Breast epithelium (tissue), 4 donors: ENCODE measurements around the gene SCYL1. TPM values are rescaled to one million over a fixed set of nuclear protein-coding genes. Genes with fewer than 3 reads are reported as not detected.
A peak's percentile ranks its signal among the peaks of the same experiment; 100 is the strongest.

Source experiments
- DNase-seq, 2 donors: peaks; one replicate each; pipeline ENCODE4 v3.0.0-alpha.2; 2019; ENCODE audit warnings: low spot score in 2 of 2
- H3K27ac ChIP-seq, 2 donors: fragments of 200-600 bp; sonication (generic) in 1 of 2; one replicate each; pipeline ENCODE4 v1.5.1; 2016 to 2019; ENCODE audit warnings: mild to moderate bottlenecking in 1 of 2
- H3K27me3 ChIP-seq, 2 donors: fragments of 200-600 bp; sonication (generic) in 1 of 2; one replicate each; pipeline versions ENCODE4 v1.5.1 to v1.6.0; 2017 to 2019; ENCODE audit warnings: control low read depth in 1 of 2, mild to moderate bottlenecking in 1 of 2
- H3K36me3 ChIP-seq: fragments of 200-600 bp; one replicate; pipeline ENCODE4 v1.5.1; 2019
- H3K4me1 ChIP-seq, 2 donors: fragments of 200-600 bp; sonication (generic); one replicate each; pipeline ENCODE4 v1.5.1; 2016 to 2019; ENCODE audit warnings: control low read depth in 1 of 2
- H3K4me3 ChIP-seq, 3 donors: fragments of 200-600 bp; sonication (generic); 1 replicate in 2 of 3; 2 replicates in 1 of 3; pipeline ENCODE4 v1.5.1; 2016 to 2019; ENCODE audit warnings: mild to moderate bottlenecking in 3 of 3, moderate library complexity in 2 of 3
- H3K9me3 ChIP-seq, 2 donors: fragments of 200-600 bp; sonication (generic) in 1 of 2; one replicate each; pipeline ENCODE4 v1.5.1; 2016 to 2019; ENCODE audit warnings: control low read depth in 1 of 2
- CTCF ChIP-seq, 3 donors: fragments of 450-650 bp; IDR thresholded peaks; one replicate each; pipeline ENCODE4 v1.5.1; 2016 to 2017; ENCODE audit warnings: antibody characterized with exemption in 3 of 3, mild to moderate bottlenecking in 3 of 3, moderate library complexity in 3 of 3
- POLR2A ChIP-seq: fragments of 450-650 bp; IDR thresholded peaks from one replicate; pipeline ENCODE4 v1.6.1; 2016; ENCODE audit warnings: antibody characterized with exemption, mild to moderate bottlenecking, moderate library complexity
- POLR2AphosphoS5 ChIP-seq, 3 donors: sonication (generic); formaldehyde crosslinking; IDR thresholded peaks; one replicate each; pipeline ENCODE4 v1.6.1; 2017; ENCODE audit warnings: antibody characterized with exemption in 3 of 3
- intact Hi-C: fragments of 100-400 bp; cut with DNase I; formaldehyde crosslinking; loops from one replicate; pipeline ENCODE4 v1.15.1; 2023; ENCODE audit warnings: low total_unique reads
- total RNA-seq, 3 donors: library from RNA; depleted of rRNA; stranded (reverse); fragments of >200 nt; gene quantifications; one replicate each; pipeline ENCODE4 v1.1.0, GENCODE V29; 2016

Gene SCYL1
- total RNA-seq, 3 donors from 2014 or later: 74.1 to 83.4 (median 83.2) TPM

DNA sequence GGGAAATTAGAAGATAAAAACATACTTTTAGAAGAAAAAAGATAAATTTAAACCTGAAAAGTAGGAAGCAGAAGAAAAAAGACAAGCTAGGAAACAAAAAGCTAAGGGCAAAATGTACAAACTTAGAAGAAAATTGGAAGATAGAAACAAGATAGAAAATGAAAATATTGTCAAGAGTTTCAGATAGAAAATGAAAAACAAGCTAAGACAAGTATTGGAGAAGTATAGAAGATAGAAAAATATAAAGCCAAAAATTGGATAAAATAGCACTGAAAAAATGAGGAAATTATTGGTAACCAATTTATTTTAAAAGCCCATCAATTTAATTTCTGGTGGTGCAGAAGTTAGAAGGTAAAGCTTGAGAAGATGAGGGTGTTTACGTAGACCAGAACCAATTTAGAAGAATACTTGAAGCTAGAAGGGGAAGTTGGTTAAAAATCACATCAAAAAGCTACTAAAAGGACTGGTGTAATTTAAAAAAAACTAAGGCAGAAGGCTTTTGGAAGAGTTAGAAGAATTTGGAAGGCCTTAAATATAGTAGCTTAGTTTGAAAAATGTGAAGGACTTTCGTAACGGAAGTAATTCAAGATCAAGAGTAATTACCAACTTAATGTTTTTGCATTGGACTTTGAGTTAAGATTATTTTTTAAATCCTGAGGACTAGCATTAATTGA, 25.0 kb upstream of the SCYL1 start:
- Histone ChIP-seq H3K9me3 (no peaks in the 10 kb centered on the region), H3K27me3 (no peaks in the 10 kb centered on the region), H3K4me1 (peaks cover 0 to 9% of the 10 kb centered on the region in 2 donors), H3K36me3 (no peaks in the 10 kb centered on the region), H3K4me3 (peak overlapping the region; percentile 68 to 91 (median 72)), H3K27ac (peak overlapping the region; percentile 98 to 100)
- intact Hi-C loops: no loop called here
- TF ChIP-seq CTCF (IDR thresholded peaks at IDR 0.05) (no peak), POLR2AphosphoS5 (IDR thresholded peaks at IDR 0.05) (no peak)
- DNase-seq: no peak

DNA sequence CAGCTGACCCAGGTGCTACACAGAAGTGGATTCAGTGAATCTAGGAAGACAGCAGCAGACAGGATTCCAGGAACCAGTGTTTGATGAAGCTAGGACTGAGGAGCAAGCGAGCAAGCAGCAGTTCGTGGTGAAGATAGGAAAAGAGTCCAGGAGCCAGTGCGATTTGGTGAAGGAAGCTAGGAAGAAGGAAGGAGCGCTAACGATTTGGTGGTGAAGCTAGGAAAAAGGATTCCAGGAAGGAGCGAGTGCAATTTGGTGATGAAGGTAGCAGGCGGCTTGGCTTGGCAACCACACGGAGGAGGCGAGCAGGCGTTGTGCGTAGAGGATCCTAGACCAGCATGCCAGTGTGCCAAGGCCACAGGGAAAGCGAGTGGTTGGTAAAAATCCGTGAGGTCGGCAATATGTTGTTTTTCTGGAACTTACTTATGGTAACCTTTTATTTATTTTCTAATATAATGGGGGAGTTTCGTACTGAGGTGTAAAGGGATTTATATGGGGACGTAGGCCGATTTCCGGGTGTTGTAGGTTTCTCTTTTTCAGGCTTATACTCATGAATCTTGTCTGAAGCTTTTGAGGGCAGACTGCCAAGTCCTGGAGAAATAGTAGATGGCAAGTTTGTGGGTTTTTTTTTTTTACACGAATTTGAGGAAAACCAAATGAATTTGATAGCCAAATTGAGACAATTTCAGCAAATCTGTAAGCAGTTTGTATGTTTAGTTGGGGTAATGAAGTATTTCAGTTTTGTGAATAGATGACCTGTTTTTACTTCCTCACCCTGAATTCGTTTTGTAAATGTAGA, 24.3 kb upstream of the SCYL1 start:
- Histone ChIP-seq H3K4me3 (peak overlapping the region; percentile 68 to 91 (median 72)), H3K4me1 (peaks cover 4 to 9% of the 10 kb centered on the region in 2 donors), H3K27me3 (no peaks in the 10 kb centered on the region), H3K36me3 (no peaks in the 10 kb centered on the region), H3K27ac (peak overlapping the region; percentile 95 to 98), H3K9me3 (no peaks in the 10 kb centered on the region)
- no peak for DNase-seq
- intact Hi-C loops: no loop called here
- TF ChIP-seq POLR2A: peak; percentile 65
- TF ChIP-seq CTCF (IDR thresholded peaks at IDR 0.05): no peak
- TF ChIP-seq POLR2AphosphoS5 (IDR thresholded peaks at IDR 0.05): peak; percentile 91 to 98 (median 94)

DNA sequence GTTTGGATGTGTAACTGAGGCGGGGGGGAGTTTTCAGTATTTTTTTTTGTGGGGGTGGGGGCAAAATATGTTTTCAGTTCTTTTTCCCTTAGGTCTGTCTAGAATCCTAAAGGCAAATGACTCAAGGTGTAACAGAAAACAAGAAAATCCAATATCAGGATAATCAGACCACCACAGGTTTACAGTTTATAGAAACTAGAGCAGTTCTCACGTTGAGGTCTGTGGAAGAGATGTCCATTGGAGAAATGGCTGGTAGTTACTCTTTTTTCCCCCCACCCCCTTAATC, 23.8 kb upstream of the SCYL1 start:
- Histone ChIP-seq H3K9me3 (no peaks in the 10 kb centered on the region), H3K27ac (peak overlapping the region; percentile 95 to 98), H3K4me1 (peaks cover 6 to 9% of the 10 kb centered on the region in 2 donors), H3K36me3 (no peaks in the 10 kb centered on the region), H3K4me3 (peak overlapping the region; percentile 68 to 91 (median 72)), H3K27me3 (no peaks in the 10 kb centered on the region)
- no peak for TF ChIP-seq POLR2AphosphoS5 (IDR thresholded peaks at IDR 0.05)
- no peak for TF ChIP-seq CTCF (IDR thresholded peaks at IDR 0.05)
- no peak for TF ChIP-seq POLR2A
- DNase-seq: no peak
- intact Hi-C loops: no loop called here

DNA sequence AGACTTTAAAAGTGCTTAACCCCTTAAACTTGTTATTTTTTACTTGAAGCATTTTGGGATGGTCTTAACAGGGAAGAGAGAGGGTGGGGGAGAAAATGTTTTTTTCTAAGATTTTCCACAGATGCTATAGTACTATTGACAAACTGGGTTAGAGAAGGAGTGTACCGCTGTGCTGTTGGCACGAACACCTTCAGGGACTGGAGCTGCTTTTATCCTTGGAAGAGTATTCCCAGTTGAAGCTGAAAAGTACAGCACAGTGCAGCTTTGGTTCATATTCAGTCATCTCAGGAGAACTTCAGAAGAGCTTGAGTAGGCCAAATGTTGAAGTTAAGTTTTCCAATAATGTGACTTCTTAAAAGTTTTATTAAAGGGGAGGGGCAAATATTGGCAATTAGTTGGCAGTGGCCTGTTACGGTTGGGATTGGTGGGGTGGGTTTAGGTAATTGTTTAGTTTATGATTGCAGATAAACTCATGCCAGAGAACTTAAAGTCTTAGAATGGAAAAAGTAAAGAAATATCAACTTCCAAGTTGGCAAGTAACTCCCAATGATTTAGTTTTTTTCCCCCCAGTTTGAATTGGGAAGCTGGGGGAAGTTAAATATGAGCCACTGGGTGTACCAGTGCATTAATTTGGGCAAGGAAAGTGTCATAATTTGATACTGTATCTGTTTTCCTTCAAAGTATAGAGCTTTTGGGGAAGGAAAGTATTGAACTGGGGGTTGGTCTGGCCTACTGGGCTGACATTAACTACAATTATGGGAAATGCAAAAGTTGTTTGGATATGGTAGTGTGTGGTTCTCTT, 23.2 kb upstream of the SCYL1 start:
- peak overlapping the region; percentile 95 to 98 for H3K27ac ChIP-seq
- peaks cover 5 to 6% of the 10 kb centered on the region in 2 donors for H3K4me1 ChIP-seq
- no peaks in the 10 kb centered on the region for H3K36me3 ChIP-seq
- H3K4me3 ChIP-seq: peak overlapping the region; percentile 68 to 91 (median 72)
- TF ChIP-seq POLR2AphosphoS5 (IDR thresholded peaks at IDR 0.05) (peak in 2 of 3 donors; percentile 36 to 58), CTCF (IDR thresholded peaks at IDR 0.05) (no peak)
- intact Hi-C loops: no loop called here
- DNase-seq: peak in 1 of 2 donors; percentile 40
- H3K27me3 ChIP-seq: no peaks in the 10 kb centered on the region
- H3K9me3 ChIP-seq: no peaks in the 10 kb centered on the region

DNA sequence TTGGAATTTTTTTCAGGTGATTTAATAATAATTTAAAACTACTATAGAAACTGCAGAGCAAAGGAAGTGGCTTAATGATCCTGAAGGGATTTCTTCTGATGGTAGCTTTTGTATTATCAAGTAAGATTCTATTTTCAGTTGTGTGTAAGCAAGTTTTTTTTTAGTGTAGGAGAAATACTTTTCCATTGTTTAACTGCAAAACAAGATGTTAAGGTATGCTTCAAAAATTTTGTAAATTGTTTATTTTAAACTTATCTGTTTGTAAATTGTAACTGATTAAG, 22.7 kb upstream of the SCYL1 start:
- Histone ChIP-seq H3K4me3 (peak overlapping the region; percentile 68 to 91 (median 72)), H3K9me3 (no peaks in the 10 kb centered on the region), H3K4me1 (peaks cover 7 to 8% of the 10 kb centered on the region in 2 donors), H3K36me3 (no peaks in the 10 kb centered on the region), H3K27ac (peak overlapping the region; percentile 95 to 98), H3K27me3 (no peaks in the 10 kb centered on the region)
- no peak for TF ChIP-seq POLR2A
- TF ChIP-seq POLR2AphosphoS5 (IDR thresholded peaks at IDR 0.05): no peak
- no peak for TF ChIP-seq CTCF (IDR thresholded peaks at IDR 0.05)
- intact Hi-C loops: no loop called here
- DNase-seq: no peak
